Measurements from ENCODE around the gene SH3BP2. TPM values are rescaled to one million over a fixed set of nuclear protein-coding genes. Genes with fewer than 3 reads are reported as not detected.

Gene SH3BP2
- total and polyA plus RNA-seq, 10 of the 15 experiments (the other 5 are each of a cell fraction or from before 2014, with no cell fraction given), result 1.1 to 61.8 (median 23.9) TPM

- Histone ChIP-seq H3K27ac (ENCODE audit: control insufficient read depth, insufficient read depth) (no peak overlapping the region), H3K9ac (ENCODE audit: control insufficient read depth, insufficient read depth, low read length) (no peak overlapping the region), H3K9me3 (replicated peaks; ENCODE audit: control insufficient read depth, insufficient read depth, low read length) (no peaks in the 10 kb centered on the region), H3K4me3 (no peak overlapping the region), H3K79me2 (ENCODE audit: control insufficient read depth, insufficient read depth, low read length) (peaks cover 23% of the 10 kb centered on the region), H4K20me1 (ENCODE audit: control insufficient read depth, insufficient read depth) (no peaks in the 10 kb centered on the region), H3K4me2 (ENCODE audit: control insufficient read depth, insufficient read depth) (no peak overlapping the region), H3K4me1 (ENCODE audit: control insufficient read depth, insufficient read depth, low read length) (peaks cover 53% of the 10 kb centered on the region), H2AFZ (ENCODE audit: control insufficient read depth, low read depth, low read length) (no peak overlapping the region), H3K27me3 (replicated peaks in 1 of 2; ENCODE audit: control insufficient read depth in 2 of 2, insufficient read depth in 2 of 2, low read length in 1 of 2) (no peaks in the 10 kb centered on the region), H3K36me3 (ENCODE audit: control insufficient read depth in 2 of 2, insufficient read depth in 2 of 2, low read length in 1 of 2) (no peaks in the 10 kb centered on the region)
- RAD21 ChIA-PET (ENCODE audit: unreplicated experiment), result no interaction called here
- ATAC-seq (no peak), DNase-seq (ENCODE audit: low read depth, low spot score) (no peak), FAIRE-seq (no peak)
- POLR2A ChIA-PET, result interaction anchor here (1.2 to 6.7 kb wide), 2 partner anchors 9 to 10 kb away, joined by 3 to 57 read pairs; no protein-coding TSS in a partner anchor
- WGBS (ENCODE audit: insufficient coverage, insufficient replicate concordance, low lambda C conversion rate, missing lambda C conversion rate), result 82% methylated on average over 22 of the region's 27 CpGs
- CTCF ChIA-PET, result interaction anchor here (0.9 to 4.5 kb wide), 2 partner anchors 10 to 32 kb away, joined by 3 to 17 read pairs; no protein-coding TSS in a partner anchor
- in situ Hi-C loops (cut with MboI), result no loop called here
- no peak for TF ChIP-seq NFXL1 (IDR thresholded peaks at IDR 0.05; ENCODE audit: borderline replicate concordance)
- no peak for TF ChIP-seq SMAD1 (IDR thresholded peaks at IDR 0.05; ENCODE audit: low read depth, partially characterized antibody)
- no peak for TF ChIP-seq E2F4 (IDR thresholded peaks at IDR 0.05; ENCODE audit: low read depth, low read length)
- TF ChIP-seq CHD4 (IDR thresholded peaks at IDR 0.05), result no peak
- TF ChIP-seq, protein P1, sequence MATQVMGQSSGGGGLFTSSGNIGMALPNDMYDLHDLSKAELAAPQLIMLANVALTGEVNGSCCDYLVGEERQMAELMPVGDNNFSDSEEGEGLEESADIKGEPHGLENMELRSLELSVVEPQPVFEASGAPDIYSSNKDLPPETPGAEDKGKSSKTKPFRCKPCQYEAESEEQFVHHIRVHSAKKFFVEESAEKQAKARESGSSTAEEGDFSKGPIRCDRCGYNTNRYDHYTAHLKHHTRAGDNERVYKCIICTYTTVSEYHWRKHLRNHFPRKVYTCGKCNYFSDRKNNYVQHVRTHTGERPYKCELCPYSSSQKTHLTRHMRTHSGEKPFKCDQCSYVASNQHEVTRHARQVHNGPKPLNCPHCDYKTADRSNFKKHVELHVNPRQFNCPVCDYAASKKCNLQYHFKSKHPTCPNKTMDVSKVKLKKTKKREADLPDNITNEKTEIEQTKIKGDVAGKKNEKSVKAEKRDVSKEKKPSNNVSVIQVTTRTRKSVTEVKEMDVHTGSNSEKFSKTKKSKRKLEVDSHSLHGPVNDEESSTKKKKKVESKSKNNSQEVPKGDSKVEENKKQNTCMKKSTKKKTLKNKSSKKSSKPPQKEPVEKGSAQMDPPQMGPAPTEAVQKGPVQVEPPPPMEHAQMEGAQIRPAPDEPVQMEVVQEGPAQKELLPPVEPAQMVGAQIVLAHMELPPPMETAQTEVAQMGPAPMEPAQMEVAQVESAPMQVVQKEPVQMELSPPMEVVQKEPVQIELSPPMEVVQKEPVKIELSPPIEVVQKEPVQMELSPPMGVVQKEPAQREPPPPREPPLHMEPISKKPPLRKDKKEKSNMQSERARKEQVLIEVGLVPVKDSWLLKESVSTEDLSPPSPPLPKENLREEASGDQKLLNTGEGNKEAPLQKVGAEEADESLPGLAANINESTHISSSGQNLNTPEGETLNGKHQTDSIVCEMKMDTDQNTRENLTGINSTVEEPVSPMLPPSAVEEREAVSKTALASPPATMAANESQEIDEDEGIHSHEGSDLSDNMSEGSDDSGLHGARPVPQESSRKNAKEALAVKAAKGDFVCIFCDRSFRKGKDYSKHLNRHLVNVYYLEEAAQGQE (IDR thresholded peaks at IDR 0.05; ENCODE audit: low read depth, low read length), result no peak
- no peak for TF ChIP-seq FOXM1 (IDR thresholded peaks at IDR 0.05; ENCODE audit: low read depth, low read length)
- no peak for TF ChIP-seq MYB (IDR thresholded peaks at IDR 0.05; ENCODE audit: borderline replicate concordance, low read depth, low read length)
- TF ChIP-seq SREBF1 (IDR thresholded peaks at IDR 0.05; ENCODE audit: low read length), result no peak
- intact Hi-C loops (cut with micrococcal nuclease; ENCODE audit: unreplicated experiment), result no loop called here
- SMC1A ChIA-PET (ENCODE audit: uncharacterized antibody, unreplicated experiment), result interaction anchor here (0.6 to 6.2 kb wide), 3 partner anchors 9 to 197 kb away, joined by 3 to 49 read pairs (median 3); no protein-coding TSS in a partner anchor
- no TSS peak for BruUV-seq (replicated peaks)
These were observed 3.3 kb downstream of the SH3BP2 start for GRCh38 chr4:2795893-2796848.
